ENCODE measurements around the gene TMEM184A.

DNA sequence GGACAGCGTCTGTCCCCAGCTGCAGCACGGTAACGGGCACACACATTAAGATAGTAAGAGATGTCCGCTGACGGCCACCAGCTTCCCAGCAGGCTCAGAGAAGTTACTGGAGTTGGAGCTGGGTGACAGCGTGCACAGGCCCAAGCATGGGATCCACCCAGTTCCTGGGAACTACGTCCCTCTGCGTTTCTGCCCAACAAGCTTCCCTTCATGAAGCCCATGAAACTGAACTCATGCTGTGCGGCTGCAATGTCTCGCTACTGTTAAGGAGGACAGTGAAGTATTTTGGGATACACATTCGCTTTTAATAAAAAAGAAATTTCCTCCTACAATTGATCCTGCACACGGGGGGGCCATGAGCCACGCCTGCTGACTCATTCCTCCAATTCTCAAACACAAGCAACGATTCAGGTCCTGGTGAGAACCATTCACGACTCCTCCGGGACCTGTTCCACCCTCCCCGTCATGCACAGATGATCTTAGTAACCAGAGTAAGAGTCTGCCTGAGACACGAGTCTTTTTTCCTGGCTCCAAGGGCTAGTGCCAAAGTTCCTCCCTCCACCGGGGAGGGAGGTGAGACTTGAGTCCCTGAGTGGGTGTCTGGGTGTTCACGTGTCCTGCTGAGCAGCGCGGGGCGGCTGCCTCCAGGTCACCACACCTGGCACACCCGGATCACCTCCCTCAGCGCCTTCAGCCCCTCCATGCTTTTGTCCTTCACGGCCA is 11.2 kb upstream of the TMEM184A start:
- TF ChIP-seq, protein P1, sequence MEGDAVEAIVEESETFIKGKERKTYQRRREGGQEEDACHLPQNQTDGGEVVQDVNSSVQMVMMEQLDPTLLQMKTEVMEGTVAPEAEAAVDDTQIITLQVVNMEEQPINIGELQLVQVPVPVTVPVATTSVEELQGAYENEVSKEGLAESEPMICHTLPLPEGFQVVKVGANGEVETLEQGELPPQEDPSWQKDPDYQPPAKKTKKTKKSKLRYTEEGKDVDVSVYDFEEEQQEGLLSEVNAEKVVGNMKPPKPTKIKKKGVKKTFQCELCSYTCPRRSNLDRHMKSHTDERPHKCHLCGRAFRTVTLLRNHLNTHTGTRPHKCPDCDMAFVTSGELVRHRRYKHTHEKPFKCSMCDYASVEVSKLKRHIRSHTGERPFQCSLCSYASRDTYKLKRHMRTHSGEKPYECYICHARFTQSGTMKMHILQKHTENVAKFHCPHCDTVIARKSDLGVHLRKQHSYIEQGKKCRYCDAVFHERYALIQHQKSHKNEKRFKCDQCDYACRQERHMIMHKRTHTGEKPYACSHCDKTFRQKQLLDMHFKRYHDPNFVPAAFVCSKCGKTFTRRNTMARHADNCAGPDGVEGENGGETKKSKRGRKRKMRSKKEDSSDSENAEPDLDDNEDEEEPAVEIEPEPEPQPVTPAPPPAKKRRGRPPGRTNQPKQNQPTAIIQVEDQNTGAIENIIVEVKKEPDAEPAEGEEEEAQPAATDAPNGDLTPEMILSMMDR (IDR thresholded peaks at IDR 0.05), result no peak
- no peak for TF ChIP-seq EZH2 (IDR thresholded peaks at IDR 0.05; ENCODE audit: borderline replicate concordance, insufficient read depth, low read depth, low read length, poor library complexity, severe bottlenecking)

Data from B cell (primary cell).